ENCODE results near the gene TIMM23.

TIMM23 gene

DNA sequence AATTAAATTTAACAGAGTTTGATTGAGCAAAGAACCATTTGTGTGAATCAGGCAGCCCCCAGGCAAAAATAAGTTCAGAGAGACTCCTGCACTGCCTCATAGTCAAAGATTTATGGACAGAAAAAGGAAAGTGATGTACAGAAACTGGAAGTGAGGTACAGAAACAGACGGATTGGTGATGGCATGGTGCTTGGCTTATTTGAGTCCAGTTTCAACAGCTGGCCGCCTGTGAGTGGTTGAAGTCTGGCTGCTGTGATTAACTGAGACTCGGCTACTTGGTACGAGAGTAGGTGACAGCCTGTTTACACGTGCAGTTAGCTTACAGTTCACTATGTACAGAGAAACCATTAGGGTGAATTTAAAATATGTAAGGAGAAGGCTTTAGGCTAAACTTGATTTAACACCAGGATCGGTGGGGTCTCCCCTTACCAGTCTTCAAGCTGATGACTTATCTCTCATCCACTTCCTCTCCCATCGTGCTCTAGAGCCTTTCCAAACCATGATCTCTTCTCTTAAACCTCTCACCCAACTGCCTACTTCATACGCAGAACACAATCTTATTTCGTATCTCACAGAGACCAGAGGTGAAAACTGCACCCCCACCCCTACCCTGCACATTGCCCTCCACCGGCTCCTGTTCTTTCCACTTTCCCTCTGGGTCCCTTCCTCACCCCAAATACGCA lies 78.8 kb downstream of the TIMM23 start:
- Histone ChIP-seq H3K4me1 (ENCODE audit: control insufficient read depth in 2 of 2, insufficient read depth in 2 of 2, low read length in 2 of 2) (no peaks in the 10 kb centered on the region), H3K9me3 (ENCODE audit: control insufficient read depth in 2 of 2, low read length in 2 of 2) (no peaks in the 10 kb centered on the region), H3K27ac (ENCODE audit: low read depth in 2 of 2, low read length in 2 of 2) (no peak overlapping the region), H3K36me3 (ENCODE audit: control insufficient read depth in 2 of 2, insufficient read depth in 2 of 2, low read length in 2 of 2) (no peaks in the 10 kb centered on the region), H3K27me3 (ENCODE audit: control insufficient read depth in 2 of 2, insufficient read depth in 2 of 2, low read length in 2 of 2) (peaks cover 0 to 3% of the 10 kb centered on the region in 2 donors), H3K4me3 (ENCODE audit: low read length in 2 of 2) (no peak overlapping the region), H3K9ac (ENCODE audit: low read depth in 1 of 2, low read length in 2 of 2) (no peak overlapping the region)

DNA sequence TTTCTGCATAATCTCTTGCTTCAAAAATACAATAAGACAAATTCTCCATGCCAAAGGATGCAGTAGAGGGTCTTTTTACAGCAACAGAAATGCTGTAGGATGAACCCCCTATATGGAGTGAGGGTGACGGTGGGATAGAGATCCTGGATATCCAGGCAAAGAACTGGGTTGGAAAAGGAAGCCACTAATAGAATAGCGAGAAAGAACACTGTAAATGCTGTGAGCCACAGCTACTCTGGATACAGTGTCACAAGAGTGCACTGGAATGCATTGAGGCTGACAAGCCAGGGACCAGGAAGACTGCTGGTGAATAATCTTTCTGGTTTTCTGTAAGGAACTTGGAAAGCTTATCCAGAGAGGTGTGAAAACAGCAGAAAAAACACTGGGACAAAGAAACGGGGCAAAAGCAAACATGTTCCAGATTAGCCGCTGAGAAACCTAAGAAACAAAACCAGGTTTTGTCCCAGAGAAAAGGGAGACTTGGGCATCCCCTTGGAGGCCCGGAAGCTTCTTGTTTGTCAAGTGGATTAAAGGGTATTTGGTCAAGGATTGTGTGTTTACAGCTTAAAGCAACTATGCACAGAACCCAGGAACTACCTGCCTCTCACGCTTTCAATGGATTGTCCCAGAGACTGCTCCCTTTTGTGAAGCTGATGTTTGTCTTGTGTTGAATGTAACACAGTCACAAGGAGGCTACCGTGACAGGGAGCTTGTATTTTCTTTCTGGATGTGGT lies 79.9 kb downstream of the TIMM23 start:
- Histone ChIP-seq H3K36me3 (ENCODE audit: control insufficient read depth in 2 of 2, insufficient read depth in 2 of 2, low read length in 2 of 2) (no peaks in the 10 kb centered on the region), H3K9me3 (ENCODE audit: control insufficient read depth in 2 of 2, low read length in 2 of 2) (no peaks in the 10 kb centered on the region), H3K4me1 (ENCODE audit: control insufficient read depth in 2 of 2, insufficient read depth in 2 of 2, low read length in 2 of 2) (no peaks in the 10 kb centered on the region), H3K27ac (ENCODE audit: low read depth in 2 of 2, low read length in 2 of 2) (no peak overlapping the region), H3K9ac (ENCODE audit: low read depth in 1 of 2, low read length in 2 of 2) (no peak overlapping the region), H3K4me3 (ENCODE audit: low read length in 2 of 2) (no peak overlapping the region), H3K27me3 (ENCODE audit: control insufficient read depth in 2 of 2, insufficient read depth in 2 of 2, low read length in 2 of 2) (peaks cover 0 to 3% of the 10 kb centered on the region in 2 donors)

DNA sequence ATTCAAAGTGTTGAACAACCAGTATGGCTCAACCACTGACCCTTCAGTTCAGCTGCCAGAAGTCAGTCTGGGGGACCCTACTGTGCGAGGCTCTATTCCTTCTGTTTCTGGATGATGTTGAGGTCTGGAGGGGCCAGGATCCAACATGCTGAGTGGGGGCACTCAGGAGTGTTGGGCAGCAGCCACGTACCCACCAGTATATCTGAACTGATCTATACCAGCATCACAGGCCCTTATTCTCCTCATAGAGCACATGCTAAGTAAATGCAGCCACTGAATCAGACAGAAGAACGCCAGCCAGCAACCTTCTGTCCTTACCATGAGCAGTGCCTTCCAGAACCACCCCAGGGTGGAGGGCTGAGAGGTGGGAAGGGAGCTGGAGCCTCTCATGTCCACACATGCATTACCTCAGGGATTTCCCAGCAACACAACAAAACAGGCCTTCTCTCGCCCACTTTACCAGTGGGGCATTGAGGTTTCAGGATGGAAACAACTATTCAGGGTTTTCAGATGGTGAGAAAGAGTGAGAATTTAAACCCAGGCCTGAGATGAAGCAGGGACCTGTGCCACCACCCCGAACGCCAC lies 80.6 kb downstream of the TIMM23 start:
- H3K4me3 ChIP-seq (ENCODE audit: low read length in 2 of 2), result no peak overlapping the region
- peaks cover 0 to 3% of the 10 kb centered on the region in 2 donors for H3K27me3 ChIP-seq (ENCODE audit: control insufficient read depth in 2 of 2, insufficient read depth in 2 of 2, low read length in 2 of 2)
- no peak overlapping the region for H3K9ac ChIP-seq (ENCODE audit: low read depth in 1 of 2, low read length in 2 of 2)
- no peaks in the 10 kb centered on the region for H3K36me3 ChIP-seq (ENCODE audit: control insufficient read depth in 2 of 2, insufficient read depth in 2 of 2, low read length in 2 of 2)
- H3K4me1 ChIP-seq (ENCODE audit: control insufficient read depth in 2 of 2, insufficient read depth in 2 of 2, low read length in 2 of 2), result no peaks in the 10 kb centered on the region
- no peak overlapping the region for H3K27ac ChIP-seq (ENCODE audit: low read depth in 2 of 2, low read length in 2 of 2)
- H3K9me3 ChIP-seq (ENCODE audit: control insufficient read depth in 2 of 2, low read length in 2 of 2), result no peaks in the 10 kb centered on the region

Measured in mucosa of rectum (tissue), 2 donors.